Islet of Langerhans (tissue), 1 donor: Measurements from ENCODE around the gene CTNND1.
"Not testable (repeated sequence)": the region's sequence is repeated elsewhere in the genome, so short reads cannot be mapped to it uniquely, and the experiment has no call there.

Source experiments
- FAIRE-seq: peaks from one replicate; lab custom pipeline; 2011; peaks lifted over from hg19 to GRCh38; lab: Jason Lieb, UNC

The CTNND1 gene

GRCh38 chr11:57761301-57762234 lies at the start of gene CTNND1:
TSS of gene CTNND1 (plus strand) at chr11:57761802. CDS start at chr11:57791479, 29,677 bp downstream.
- peak; percentile 98 for FAIRE-seq

DNA sequence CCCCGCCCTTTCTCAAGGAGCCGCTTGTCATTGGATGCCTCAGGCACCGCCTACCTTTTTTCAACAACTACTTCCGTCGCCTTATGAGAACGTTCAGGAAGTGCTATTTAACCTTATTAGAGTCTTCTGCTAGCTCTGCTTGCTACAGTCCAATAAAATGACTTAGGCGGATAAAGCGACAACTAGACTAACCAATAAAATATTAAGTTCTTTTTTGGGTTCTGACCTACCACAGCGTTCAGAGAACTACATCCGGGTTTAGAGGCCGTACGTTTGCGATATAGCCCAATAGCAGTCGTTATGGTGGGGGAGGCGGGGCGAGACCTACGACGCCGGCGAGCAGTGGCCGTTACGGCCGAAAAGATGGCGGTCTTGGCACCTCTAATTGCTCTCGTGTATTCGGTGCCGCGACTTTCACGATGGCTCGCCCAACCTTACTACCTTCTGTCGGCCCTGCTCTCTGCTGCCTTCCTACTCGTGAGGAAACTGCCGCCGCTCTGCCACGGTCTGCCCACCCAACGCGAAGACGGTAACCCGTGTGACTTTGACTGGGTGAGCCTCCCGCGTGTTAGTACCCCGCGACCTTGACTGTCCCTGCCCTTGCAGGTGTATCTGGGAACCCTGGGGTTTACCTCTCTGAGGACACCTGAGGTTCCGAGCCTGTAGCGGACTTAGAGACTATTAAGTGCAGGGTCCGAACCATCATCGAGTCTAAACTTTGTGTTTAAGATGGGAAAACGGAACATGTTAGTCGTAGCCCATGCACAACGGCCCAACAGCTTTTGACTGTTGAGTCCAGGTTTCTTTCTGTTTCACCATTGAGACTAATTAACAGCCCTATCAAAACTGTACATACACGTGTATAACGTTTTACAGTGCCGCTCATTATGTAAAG lies 49.1 kb upstream of the CTNND1 start, which contains the start of gene TMX2:
TMX2 (plus strand) TSS at position 338 of the 895 bp plus-strand sequence; CDS start at position 364, 26 bp downstream.
- FAIRE-seq: peak; percentile 100

DNA sequence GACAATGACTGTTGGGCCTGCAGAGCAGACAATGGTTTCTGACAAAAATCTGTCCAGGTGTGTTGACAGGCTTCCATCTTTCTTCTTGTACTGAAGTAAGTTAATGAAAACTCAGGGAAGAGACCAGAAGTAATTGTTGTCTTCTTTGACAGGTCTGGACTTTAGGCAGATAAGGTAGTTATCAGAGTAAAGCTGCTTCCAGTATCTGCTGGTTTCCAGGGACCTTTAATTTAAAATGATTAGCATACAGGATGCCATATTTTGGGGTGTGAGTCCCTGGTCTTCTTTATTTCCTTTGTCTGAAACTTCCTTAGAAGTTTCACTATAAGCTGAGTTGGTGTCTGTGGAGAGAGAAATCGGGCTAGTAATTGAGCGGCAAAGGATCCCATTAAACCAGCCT lies 47.8 kb upstream of the CTNND1 start:
- no peak for FAIRE-seq

DNA sequence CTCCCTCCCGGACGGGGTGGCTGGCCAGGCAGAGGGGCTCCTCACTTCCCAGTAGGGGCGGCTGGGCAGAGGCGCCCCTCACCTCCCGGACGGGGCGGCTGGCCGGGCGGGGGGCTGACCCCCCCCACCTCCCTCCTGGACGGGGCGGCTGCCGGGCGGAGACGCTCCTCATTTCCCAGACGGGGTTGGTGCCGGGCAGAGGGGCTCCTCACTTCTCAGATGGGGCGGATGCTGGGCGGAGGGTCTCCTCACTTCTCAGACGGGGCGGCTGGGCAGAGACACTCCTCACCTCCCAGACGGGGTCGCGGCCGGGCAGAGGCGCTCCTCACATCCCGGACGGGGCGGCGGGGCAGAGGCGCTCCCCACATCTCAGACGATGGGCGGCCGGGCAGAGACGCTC lies 44.9 kb upstream of the CTNND1 start:
- not testable (repeated sequence) for FAIRE-seq

DNA sequence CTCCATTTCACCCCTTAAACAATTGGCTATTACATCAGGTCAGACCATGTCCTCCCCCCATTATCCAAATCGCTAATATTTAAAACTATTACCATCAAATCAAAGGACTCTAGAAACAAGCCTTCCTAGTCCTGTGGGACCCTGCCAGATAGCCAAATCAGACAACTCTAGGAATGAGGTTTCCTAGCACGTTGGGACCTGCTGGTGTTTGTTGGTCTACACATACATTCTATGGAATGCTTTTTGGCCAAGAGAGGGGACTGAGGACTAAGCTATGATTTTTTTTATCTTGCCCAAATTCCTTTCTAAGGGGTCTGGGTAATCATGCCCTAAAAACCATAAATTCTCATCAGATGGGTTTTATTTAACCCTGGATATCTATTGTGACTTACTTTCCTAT lies 34.4 kb upstream of the CTNND1 start:
- no peak for FAIRE-seq

GRCh38 chr11:57728829-57729228 lies 32.8 kb upstream of the CTNND1 start:
- no peak for FAIRE-seq

DNA sequence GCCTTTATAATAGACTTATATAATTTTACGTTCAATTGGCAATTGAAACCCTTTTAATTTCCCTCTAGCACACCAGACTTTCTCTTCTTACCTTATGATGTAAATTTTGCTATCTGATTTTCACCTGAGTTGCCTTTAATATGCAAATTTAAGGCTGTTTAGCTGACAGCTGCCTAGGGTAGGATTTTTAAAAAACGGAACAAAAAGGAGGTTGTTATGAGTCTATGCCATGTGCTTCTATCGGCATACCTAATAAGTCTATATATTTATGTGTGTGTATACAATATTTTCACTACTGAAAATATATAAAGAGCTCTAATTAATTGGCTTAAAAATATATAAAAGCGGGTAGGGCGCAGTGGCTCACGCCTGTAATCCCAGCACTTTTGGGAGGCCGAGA lies 32.1 kb upstream of the CTNND1 start:
- FAIRE-seq: no peak

GRCh38 chr11:57732661-57733060 lies 28.9 kb upstream of the CTNND1 start:
- no peak for FAIRE-seq

DNA sequence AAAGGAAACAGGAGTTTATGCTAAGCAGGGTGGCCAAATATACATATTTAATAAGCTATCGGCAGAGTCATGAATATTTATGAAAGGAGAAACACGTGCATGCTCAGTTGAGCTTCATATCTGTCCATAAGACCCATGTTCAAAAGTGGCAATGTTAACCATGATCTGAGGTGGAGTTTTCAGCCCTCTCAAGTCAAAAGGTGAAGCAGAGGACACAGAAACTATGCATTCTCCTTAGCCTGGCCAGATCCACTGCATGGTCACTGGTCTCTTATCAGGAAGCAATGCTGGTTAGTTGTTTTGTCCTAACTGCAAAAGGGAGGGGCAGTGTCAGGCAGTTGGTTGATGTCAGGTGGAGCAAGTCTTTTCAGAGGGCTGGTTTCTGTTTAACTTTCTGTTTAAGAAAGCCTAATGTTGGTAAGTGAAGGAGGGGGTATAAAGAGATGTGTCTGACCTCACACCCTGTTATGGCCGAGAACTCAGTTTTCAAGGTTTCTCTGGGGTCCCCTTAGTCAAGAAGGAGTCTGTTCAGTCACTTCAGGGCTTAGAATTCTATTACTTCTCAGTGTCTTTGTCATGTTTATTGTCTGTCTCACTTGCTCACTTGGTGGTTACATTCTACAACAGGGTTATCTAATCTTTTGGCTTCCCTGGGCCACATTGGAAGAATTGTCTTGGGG lies 25.8 kb upstream of the CTNND1 start:
- FAIRE-seq: no peak

DNA sequence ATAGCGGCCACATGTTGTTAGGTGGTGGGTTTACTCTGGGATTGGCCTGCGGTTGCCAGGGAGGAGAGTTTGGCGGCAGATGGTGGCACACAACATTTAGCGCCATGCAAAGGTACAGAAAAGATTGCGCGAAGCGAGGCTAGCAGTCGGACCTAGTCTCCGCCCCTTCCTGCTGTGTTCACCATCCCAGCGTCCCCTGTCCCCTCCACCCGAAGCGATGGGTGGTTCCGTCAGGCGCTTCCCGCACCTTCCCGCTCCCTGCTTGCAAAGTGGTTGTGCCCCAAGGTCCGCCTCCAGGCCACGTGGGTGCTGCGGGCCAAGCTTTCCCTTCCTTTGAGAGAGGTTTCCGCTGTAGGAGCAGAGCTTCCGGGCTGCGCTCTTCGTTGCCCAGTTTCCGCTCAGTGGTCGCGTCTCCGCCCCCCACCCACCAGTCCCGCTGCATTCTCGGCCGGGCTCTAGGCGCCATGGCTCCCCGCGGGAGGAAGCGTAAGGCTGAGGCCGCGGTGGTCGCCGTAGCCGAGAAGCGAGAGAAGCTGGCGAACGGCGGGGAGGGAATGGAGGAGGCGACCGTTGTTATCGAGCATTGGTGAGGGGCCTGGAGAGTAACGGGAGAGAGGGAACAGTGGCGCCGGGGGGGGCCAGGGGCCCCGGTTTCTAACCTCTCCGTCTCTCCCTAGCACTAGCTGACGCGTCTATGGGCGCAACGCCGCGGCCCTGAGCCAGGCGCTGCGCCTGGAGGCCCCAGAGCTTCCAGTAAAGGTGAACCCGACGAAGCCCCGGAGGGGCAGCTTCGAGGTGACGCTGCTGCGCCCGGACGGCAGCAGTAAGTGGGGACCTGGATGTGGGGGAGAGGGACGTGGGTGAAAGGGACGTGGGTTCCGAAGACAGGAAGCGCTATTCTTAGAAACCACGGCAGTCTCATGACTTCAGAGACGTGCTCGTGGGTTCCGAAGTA lies 20.2 kb upstream of the CTNND1 start, which contains the start of gene SELENOH:
SELENOH (plus strand) TSS at position 360 of the 955 bp plus-strand sequence; CDS start at position 465, 105 bp downstream.
- peak; percentile 24 for FAIRE-seq

GRCh38 chr11:57742087-57742452 lies 19.5 kb upstream of the CTNND1 start:
- FAIRE-seq: no peak

GRCh38 chr11:57744357-57744756 lies 17.2 kb upstream of the CTNND1 start:
- FAIRE-seq: no peak

DNA sequence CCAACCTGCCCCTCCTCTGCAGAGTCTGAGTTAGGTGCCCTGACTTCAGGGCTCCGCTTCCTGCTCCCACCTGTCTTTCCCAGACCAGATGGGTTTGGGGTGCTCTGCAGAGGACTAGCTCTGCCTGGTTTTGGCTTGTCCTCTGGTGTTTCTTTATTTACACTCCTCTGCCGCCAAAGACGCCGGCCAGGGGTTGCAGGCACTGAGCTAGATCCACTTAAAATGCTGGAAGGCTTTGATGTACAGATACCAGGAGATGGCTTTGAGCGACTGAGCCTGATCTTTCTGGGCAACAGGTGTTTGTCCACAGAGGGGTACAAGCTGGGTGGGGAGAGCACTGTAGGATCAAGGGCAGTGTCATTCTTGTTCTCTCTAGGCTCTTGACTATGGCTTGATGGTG lies 16.4 kb upstream of the CTNND1 start:
- FAIRE-seq: no peak

DNA sequence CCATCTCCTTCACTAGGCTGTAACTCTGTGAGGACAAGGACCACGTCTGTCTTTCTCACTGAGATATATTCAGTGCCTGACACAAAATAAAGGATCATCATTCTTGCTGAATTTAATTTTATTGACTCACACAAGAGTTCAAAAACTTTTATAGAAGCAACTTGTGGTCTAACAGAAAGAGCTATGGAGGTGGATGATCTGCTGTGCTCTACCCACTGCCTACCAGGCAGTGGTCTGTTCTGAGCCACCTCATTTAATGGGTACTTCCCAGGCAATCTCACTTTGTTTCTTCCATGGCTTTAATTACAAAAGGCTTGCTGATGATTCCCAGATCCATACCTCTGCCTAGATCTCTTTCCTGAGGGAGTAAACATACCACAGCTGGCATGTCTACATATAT lies 14.7 kb upstream of the CTNND1 start:
- FAIRE-seq: no peak

GRCh38 chr11:57751176-57751575 lies 10.4 kb upstream of the CTNND1 start:
- FAIRE-seq: no peak

GRCh38 chr11:57751676-57752253 lies 9.8 kb upstream of the CTNND1 start, which contains the start of gene BTBD18:
TSS of gene BTBD18 (minus strand) at chr11:57751819. CDS start at chr11:57751188, 631 bp downstream.
- FAIRE-seq: peak; percentile 61

DNA sequence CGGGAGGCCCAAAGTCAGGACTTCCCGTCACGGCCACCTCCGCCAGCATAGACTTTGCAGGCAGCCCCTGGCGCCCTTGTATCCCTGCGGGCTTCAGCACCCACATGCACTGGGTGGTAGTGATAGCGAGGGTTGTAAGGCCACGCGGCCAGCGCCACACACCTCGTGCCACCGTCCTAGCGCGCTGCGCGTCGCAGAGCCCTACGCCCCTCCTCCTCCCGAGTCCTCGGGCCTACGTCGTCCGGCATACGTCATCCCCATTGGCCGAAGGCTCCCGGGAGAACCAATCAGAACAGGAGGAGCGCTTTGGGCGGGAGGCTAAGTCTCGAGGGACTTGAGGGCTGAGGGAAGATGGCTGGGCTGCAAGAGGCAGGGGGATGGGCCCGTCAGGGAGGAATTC lies 8.6 kb upstream of the CTNND1 start:
- FAIRE-seq: no peak

- no peak for FAIRE-seq
Measured at GRCh38 chr11:57758174-57758573, 3.4 kb upstream of the CTNND1 start.

DNA sequence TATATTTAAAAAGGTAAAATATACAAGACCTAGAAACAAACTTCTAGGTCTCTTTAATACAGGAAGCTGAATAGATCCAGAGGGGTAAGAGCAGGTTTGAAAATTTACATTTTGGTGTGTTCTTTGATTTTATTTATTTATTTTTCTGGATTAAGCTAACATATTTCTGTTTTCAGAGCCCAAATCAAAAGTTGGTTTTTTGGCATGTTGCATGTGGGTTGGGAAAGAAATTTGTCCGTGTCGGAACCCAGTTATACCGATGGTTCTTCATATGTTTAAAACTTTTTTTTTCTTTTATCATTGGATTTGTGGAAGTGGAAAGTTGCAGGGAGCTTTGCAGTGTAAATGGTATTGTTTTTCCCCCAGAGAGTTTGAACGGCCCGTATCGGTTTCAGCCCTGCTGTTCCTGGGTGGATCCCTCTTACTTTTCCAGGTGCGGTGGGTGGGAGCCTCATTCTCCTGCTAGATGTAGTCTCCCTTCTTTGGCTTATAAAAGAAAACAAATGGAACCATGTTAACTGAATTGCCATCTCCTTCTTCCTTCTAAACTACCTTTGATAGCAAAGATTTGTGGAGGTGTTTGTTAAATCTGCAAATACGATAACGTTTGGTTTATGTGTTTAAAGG lies 746 bp downstream of the CTNND1 start:
- no peak for FAIRE-seq

GRCh38 chr11:57763568-57763967 lies 2.0 kb downstream of the CTNND1 start:
- no peak for FAIRE-seq
